ENCODE results near the gene CCDC192.
"Not testable (repeated sequence)": the region's sequence is repeated elsewhere in the genome, so short reads cannot be mapped to it uniquely, and the experiment has no call there.

Gene CCDC192

DNA sequence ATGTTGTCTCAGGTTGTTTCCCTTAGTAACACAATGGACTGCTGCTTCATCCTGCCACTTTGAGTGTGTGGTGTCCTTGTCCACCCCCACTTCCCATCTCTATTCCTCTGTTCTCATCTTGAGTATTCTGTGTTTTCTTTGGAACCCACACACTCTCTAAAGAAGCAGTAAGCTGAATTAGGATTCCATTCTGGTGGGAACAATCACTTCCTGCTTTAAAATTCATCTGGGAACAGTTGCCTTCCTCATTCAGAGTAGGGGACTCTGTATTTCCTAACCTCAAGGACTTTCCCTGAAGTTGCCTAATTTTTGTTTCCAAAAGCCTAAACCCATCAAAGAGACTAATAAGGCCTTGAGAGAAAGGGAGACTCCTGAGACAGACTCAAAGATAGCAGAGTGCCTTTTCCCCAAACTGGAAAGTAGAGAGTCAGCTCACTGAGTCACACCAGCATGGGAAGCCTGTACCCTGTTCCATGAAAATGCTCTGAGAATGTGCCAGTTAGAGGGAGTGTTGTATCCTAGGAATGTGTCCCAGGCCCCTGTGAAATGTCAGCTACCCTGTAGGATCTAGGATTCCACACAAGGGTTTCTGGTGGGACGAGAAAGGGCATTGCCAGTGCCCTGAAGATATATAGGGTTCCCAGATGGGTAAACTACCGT lies 63.6 kb downstream of the CCDC192 start:
- no peak for DNase-seq (ENCODE audit: low read depth)

DNA sequence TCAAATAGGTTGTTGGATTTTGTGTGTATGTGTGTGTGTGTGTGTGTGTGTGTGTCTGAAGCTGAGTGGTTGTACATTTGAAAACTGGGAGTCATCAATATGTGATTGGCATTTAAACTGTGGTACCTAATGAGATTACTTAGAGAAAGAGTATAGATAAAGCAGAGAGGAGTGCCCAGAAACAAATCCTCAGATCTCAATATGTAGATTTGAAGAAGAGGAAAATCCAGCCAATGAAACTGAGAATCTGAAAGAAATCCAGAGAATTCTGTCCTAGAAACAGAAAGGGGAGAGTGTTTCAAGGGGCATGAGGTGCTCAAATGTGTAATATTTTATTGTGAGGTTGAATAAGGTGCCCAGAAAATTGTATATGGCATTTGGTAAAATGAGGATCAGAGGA lies 66.2 kb downstream of the CCDC192 start:
- DNase-seq (ENCODE audit: low read depth): no peak

DNA sequence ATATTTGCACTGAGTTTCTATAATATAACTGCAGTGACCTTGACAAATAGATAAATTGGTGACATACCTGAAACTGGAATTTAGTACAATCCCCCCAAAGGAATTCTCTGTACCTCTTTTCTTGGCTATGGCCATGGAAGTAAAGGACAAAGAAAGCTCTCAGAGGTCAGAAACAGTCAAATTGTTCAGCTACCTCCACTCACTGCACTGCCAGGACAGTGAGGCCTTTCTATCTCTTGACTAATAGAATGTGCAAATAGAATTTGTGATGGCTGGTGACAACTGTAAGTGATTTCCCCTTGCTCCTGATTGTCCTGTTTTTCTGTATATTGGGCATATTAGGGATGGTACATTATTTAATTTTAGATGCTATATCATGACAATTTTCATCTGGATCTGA lies 67.1 kb downstream of the CCDC192 start:
- DNase-seq (ENCODE audit: low read depth): no peak

- DNase-seq (ENCODE audit: low read depth): no peak
These were observed 69.3 kb downstream of the CCDC192 start for GRCh38 chr5:127772531-127772930.

GRCh38 chr5:127774221-127774620 lies 71.0 kb downstream of the CCDC192 start:
- no peak for DNase-seq (ENCODE audit: low read depth)

DNA sequence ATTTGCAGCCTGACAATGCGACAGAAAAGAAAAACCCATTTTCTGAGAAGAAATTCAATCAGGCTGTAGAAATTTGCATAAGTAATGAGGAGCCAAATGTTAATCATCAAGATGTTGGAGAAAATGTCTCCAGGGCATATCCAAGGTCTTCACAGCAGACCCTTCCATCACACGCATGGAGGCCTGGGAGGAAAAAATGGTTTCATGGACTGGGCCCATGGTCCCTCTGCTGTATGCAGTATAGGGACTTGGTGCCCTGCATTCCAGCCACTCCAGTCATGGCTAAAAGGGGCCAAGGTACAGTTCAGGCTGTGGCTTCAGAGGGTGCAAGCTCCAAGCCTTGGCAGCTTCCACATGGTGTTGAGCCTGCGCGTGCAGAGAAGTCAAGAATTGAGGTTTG lies 73.3 kb downstream of the CCDC192 start:
- no peak for DNase-seq (ENCODE audit: low read depth)

GRCh38 chr5:127777957-127778356 lies 74.8 kb downstream of the CCDC192 start:
- DNase-seq (ENCODE audit: low read depth): no peak

GRCh38 chr5:127782450-127782849 lies 79.3 kb downstream of the CCDC192 start:
- not testable (repeated sequence) for DNase-seq (ENCODE audit: low read depth)

GRCh38 chr5:127785098-127785927 lies 82.1 kb downstream of the CCDC192 start:
- DNase-seq (ENCODE audit: low read depth): no peak

GRCh38 chr5:127791439-127791838 lies 88.2 kb downstream of the CCDC192 start:
- no peak for DNase-seq (ENCODE audit: low read depth)

- DNase-seq (ENCODE audit: low read depth): not testable (repeated sequence)
These were observed 88.7 kb downstream of the CCDC192 start for GRCh38 chr5:127791908-127792307.

DNA sequence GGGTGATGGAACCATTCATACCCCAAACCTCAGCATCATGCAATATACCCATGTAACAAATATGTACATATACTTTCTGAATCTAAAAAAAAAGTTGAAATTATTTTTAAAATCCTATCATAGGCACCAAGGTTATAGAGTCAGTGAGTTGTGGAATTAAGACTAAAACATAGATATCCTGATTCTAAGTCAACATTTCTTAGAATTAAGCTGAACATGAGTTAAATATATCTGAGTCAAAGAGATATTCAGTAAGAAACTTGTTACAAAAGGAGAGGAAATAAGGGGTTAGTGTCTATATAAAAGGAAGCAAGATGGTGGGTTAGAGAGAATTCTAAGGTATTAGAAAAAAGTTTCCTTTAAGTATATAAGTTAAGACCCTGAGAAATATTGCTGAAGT lies 89.9 kb downstream of the CCDC192 start:
- DNase-seq (ENCODE audit: low read depth): no peak

DNA sequence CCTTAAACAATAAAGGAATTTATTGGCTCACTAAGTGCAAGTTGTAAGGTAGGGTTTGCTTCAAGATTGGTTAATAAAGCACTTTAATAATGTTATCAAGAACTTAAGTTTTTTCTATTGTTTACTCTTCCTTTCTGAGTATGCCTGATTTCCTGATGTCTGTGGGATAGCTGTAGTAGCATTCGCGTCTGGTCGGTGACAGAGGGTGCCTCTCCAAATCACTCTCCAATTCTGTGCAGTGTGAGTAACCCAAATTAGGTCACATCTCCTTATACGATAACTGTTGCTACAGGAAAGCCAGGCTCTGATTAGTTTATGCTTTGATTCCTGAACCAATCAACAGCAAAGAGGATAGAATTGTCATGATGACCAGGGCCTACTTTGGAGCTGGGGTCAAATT lies 90.7 kb downstream of the CCDC192 start:
- DNase-seq (ENCODE audit: low read depth): no peak

DNA sequence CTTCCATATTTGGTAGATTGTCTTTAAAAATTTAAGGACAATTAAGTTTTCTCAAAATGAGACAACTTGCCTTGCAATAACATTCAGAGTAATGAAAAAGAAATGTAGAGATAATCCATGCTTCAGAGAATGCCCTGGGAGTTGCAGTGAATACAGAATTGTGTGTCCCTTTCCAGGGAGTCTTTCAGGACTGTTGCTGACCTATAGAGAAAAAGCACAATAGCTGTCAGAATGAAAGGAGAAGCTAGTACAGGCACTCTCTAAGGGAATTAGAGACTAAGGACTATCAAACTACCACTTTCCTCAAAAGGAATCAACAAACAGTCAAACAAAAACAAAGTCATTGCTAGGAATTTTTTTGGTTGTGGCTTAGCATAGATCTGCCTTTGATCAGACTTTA lies 93.0 kb downstream of the CCDC192 start:
- no peak for DNase-seq (ENCODE audit: low read depth)

DNA sequence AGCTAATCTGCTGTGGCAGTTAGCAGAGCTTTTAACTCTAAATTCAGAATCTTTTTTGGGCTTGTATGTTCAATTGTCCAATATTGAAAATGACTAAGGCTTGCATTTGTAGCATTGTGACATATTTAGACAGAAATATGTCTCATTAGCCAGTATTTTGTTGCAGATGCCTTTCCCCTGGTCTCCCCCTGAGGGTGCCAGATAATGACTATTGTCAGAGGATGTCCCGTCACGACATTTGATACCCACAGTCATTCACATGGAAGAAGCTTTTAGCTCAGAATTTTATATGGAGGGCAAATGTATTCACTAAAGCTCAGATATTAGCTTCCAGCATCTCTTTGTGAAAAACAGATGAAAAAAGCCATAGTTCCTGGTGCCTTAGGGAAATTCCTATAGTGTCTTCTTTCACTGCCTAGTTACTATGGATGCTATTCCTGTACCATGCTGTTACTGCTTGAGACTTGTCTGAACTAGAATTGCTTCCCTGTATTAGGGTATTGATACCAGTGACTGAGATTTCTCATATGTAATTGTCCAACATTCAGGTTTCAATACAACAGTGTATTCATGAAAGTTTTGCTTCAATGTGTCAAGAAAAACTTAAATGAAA lies 96.2 kb downstream of the CCDC192 start:
- no peak for DNase-seq (ENCODE audit: low read depth)

GRCh38 chr5:127801751-127802476 lies 98.7 kb downstream of the CCDC192 start:
- no peak for DNase-seq (ENCODE audit: low read depth)

- no peak for DNase-seq (ENCODE audit: low read depth)
These were observed 99.3 kb downstream of the CCDC192 start for GRCh38 chr5:127802477-127802865.

DNA sequence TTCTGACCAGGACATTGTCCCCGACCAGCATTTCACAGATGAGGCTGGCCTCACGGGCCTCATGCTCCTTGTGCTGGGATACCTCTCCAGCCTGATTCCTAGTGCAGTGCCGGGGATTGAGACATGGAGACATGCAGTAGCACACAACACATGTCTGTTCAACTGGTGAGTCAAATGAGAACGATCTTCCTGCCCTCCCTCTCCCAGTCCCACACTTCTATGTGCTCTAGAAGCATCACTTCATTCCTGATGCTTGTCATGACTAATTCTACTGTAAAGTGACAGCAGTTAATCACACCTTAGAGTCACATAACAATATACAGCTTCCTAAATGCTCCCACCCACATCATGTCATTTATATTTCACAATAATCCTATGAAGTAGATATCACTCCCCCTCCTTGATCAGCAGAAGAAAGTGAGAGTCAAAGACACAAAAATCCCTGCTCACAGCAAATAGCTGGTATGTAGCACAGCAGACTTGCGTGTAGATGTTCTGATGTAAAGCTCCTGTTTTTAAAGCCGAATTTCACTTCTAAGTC lies 101.8 kb downstream of the CCDC192 start:
- no peak for DNase-seq (ENCODE audit: low read depth)

DNA sequence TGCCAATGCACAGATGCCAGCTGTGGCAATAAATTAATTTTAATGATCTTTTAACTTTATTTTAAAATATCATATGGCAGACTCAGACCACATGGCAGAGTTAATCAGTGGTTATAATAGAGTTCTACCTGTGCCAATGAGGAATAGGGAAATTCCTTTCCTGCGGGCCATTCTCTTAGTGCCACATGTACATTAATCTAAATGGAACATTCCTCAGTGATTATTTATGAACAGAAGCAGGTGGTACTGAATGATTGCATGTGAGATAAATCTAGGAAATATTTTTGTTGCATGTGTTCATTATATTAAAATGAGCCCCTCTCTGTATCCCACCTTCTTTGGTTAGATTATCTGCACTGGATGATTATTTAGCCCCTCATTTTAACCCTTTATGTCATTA lies 102.3 kb downstream of the CCDC192 start:
- no peak for DNase-seq (ENCODE audit: low read depth)

GRCh38 chr5:127806776-127807175 lies 103.6 kb downstream of the CCDC192 start:
- no peak for DNase-seq (ENCODE audit: low read depth)

GRCh38 chr5:127809533-127809932 lies 106.3 kb downstream of the CCDC192 start:
- DNase-seq (ENCODE audit: low read depth): no peak

GRCh38 chr5:127810017-127810416 lies 106.8 kb downstream of the CCDC192 start:
- DNase-seq (ENCODE audit: low read depth): no peak

Measured in T follicular helper cell (primary cell).